Neural cell (in vitro differentiated cells): ENCODE results near the gene C12orf75. TPM values are rescaled to one million over a fixed set of nuclear protein-coding genes. Genes with fewer than 3 reads are reported as not detected.

Experiments used
- H2AFZ ChIP-seq: fragments of 200-600, 300-800 bp; sonication (generic), shearing (Covaris generic); 2 replicates; pipeline ENCODE4 v1.6.0; 2014; ENCODE audit warnings: low read depth, mild to moderate bottlenecking, antibody characterized with exemption, low read length, moderate library complexity
- H3F3A ChIP-seq: fragments of 200-600 bp; shearing (Covaris generic); 2 replicates; pipeline ENCODE4 v1.6.1; 2016; ENCODE audit warnings: mild to moderate bottlenecking, moderate library complexity, mixed read lengths, antibody characterized with exemption, low read length; ENCODE audit not compliant: insufficient read depth, poor library complexity, severe bottlenecking
- H3K27ac ChIP-seq: fragments of 200-600, 300-800 bp; sonication (generic), shearing (Covaris generic); 2 replicates; pipeline ENCODE4 v1.5.1; 2014; ENCODE audit warnings: mild to moderate bottlenecking, low read length, moderate library complexity
- H3K27me3 ChIP-seq: fragments of 300-800, 200-600 bp; sonication (generic), shearing (Covaris generic); 2 replicates; pipeline ENCODE4 v1.6.0; 2014; ENCODE audit warnings: mild to moderate bottlenecking, low read depth, low read length, moderate library complexity; ENCODE audit not compliant: insufficient read depth
- H3K36me3 ChIP-seq: fragments of 300-800, 200-600 bp; sonication (generic), shearing (Covaris generic); 2 replicates; pipeline ENCODE4 v1.5.1; 2014; ENCODE audit warnings: mild to moderate bottlenecking, antibody characterized with exemption, low read length, moderate library complexity; ENCODE audit not compliant: insufficient read depth
- H3K4me2 ChIP-seq: fragments of 300-800, 200-600 bp; sonication (generic), shearing (Covaris generic); 2 replicates; pipeline ENCODE4 v1.6.0; 2014; ENCODE audit warnings: mild to moderate bottlenecking, low read length
- H3K4me3 ChIP-seq: fragments of 300-800, 200-600 bp; sonication (generic), shearing (Covaris generic); 2 replicates; pipeline ENCODE4 v1.5.1; 2014; ENCODE audit warnings: mild to moderate bottlenecking, low read length, moderate library complexity
- H3K79me2 ChIP-seq: fragments of 200-600 bp; shearing (Covaris generic); replicated peaks from 2 replicates; pipeline ENCODE4 v1.6.0; 2014; ENCODE audit warnings: mild to moderate bottlenecking, low read length, moderate library complexity; ENCODE audit not compliant: insufficient read depth
- H3K9ac ChIP-seq: fragments of 300-800, 200-600 bp; sonication (generic), shearing (Covaris generic); 2 replicates; pipeline ENCODE4 v1.6.1; 2016; ENCODE audit warnings: mild to moderate bottlenecking, low read length, mixed read lengths
- H3K9me2 ChIP-seq: fragments of 200-600 bp; shearing (Covaris generic); 2 replicates; pipeline ENCODE4 v1.6.1; 2016; ENCODE audit warnings: mild to moderate bottlenecking, low read length, mixed read lengths; ENCODE audit not compliant: insufficient read depth
- H3K9me3 ChIP-seq: fragments of 200-600, 300-800 bp; sonication (generic), shearing (Covaris generic); 2 replicates; pipeline ENCODE4 v1.6.1; 2016; ENCODE audit warnings: mild to moderate bottlenecking, mixed run types, low read length, moderate library complexity, mixed read lengths
- H4K20me1 ChIP-seq: fragments of 200-600 bp; shearing (Covaris generic); 2 replicates; pipeline ENCODE4 v1.6.1; 2016; ENCODE audit warnings: mild to moderate bottlenecking, mixed run types; ENCODE audit not compliant: insufficient read depth
- EP300 ChIP-seq: fragments of 450-650 bp; conservative IDR thresholded peaks from 2 replicates; pipeline ENCODE4 v1.6.1; 2014; ENCODE audit warnings: antibody characterized with exemption, mild to moderate bottlenecking, moderate library complexity; ENCODE audit not compliant: poor library complexity, severe bottlenecking
- EZH2 ChIP-seq: fragments of 200-600, 300-800 bp; shearing (Covaris generic), sonication (generic); IDR thresholded peaks from 2 replicates; pipeline ENCODE4 v1.6.1; 2014; ENCODE audit warnings: antibody characterized with exemption, low read length, borderline replicate concordance, mild to moderate bottlenecking; ENCODE audit not compliant: insufficient read depth, poor library complexity, severe bottlenecking
- MXI1 ChIP-seq: fragments of 450-650 bp; conservative IDR thresholded peaks from 2 replicates; pipeline ENCODE4 v1.6.1; 2014; ENCODE audit warnings: antibody characterized with exemption, mild to moderate bottlenecking; ENCODE audit not compliant: poor library complexity, severe bottlenecking
- POLR2AphosphoS5 ChIP-seq: IDR thresholded peaks from 2 replicates; pipeline ENCODE4 v1.6.1; 2012
- RAD21 ChIP-seq: fragments of 450-650 bp; conservative IDR thresholded peaks from 2 replicates; pipeline ENCODE4 v1.6.1; 2014; ENCODE audit warnings: antibody characterized with exemption, mild to moderate bottlenecking, moderate library complexity
- SMC3 ChIP-seq: fragments of 450-650 bp; conservative IDR thresholded peaks from 2 replicates; pipeline ENCODE4 v1.6.1; 2014; ENCODE audit warnings: antibody characterized with exemption, mild to moderate bottlenecking, moderate library complexity; ENCODE audit not compliant: poor library complexity
- TAF1 ChIP-seq: IDR thresholded peaks from 2 replicates; pipeline ENCODE4 v1.6.1; 2012; ENCODE audit warnings: low read depth
- polyA plus RNA-seq: library from polyadenylated mRNA; depleted of rRNA; stranded (reverse); fragments of >200 nt; gene quantifications from 2 replicates; pipeline ENCODE4 v1.2.3, GENCODE V29; 2014
- TF ChIP-seq, protein P1 (sequence below): fragments of 450-650 bp; IDR thresholded peaks from 2 replicates; pipeline ENCODE4 v1.5.1; 2014; ENCODE audit warnings: antibody characterized with exemption, mild to moderate bottlenecking, moderate library complexity; ENCODE audit not compliant: poor library complexity, severe bottlenecking
- TF ChIP-seq, protein P2 (sequence below): IDR thresholded peaks from 2 replicates; pipeline ENCODE4 v1.6.1; 2012; ENCODE audit warnings: borderline replicate concordance

C12orf75 gene
- polyA plus RNA-seq, 1 donor from 2014 or later = 25.2 TPM

DNA sequence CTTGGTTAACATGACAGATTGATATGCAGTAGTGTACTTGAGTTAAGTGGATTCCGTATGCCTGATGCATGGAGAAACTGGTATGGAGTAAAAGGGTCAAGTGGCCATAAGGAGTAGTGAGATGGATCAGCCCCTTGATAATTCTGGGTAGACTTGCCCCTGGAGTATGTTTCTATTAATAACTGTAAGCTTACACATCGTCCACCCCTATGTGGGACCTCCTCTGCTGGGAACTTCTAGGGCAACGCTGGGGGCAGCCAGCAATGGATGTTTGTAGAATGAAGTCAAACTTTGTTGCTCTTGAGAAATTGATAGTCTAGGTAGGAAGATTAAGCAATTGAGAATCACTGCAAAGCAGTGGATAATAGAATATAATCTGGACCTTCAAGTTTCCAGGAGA lies 3.5 kb downstream of the C12orf75 start:
- Histone ChIP-seq H3F3A (no peaks in the 10 kb centered on the region), H3K4me2 (no peak overlapping the region), H3K27me3 (no peaks in the 10 kb centered on the region), H3K9ac (no peak overlapping the region), H3K27ac (no peak overlapping the region), H2AFZ (no peak overlapping the region), H3K9me3 (no peaks in the 10 kb centered on the region), H3K79me2 (peaks cover 32% of the 10 kb centered on the region), H3K4me3 (no peak overlapping the region), H3K36me3 (no peaks in the 10 kb centered on the region), H4K20me1 (no peaks in the 10 kb centered on the region), H3K9me2 (no peaks in the 10 kb centered on the region)
- TF ChIP-seq SMC3 = no peak
- no peak for TF ChIP-seq EP300
- TF ChIP-seq, protein P1, sequence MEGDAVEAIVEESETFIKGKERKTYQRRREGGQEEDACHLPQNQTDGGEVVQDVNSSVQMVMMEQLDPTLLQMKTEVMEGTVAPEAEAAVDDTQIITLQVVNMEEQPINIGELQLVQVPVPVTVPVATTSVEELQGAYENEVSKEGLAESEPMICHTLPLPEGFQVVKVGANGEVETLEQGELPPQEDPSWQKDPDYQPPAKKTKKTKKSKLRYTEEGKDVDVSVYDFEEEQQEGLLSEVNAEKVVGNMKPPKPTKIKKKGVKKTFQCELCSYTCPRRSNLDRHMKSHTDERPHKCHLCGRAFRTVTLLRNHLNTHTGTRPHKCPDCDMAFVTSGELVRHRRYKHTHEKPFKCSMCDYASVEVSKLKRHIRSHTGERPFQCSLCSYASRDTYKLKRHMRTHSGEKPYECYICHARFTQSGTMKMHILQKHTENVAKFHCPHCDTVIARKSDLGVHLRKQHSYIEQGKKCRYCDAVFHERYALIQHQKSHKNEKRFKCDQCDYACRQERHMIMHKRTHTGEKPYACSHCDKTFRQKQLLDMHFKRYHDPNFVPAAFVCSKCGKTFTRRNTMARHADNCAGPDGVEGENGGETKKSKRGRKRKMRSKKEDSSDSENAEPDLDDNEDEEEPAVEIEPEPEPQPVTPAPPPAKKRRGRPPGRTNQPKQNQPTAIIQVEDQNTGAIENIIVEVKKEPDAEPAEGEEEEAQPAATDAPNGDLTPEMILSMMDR = no peak

DNA sequence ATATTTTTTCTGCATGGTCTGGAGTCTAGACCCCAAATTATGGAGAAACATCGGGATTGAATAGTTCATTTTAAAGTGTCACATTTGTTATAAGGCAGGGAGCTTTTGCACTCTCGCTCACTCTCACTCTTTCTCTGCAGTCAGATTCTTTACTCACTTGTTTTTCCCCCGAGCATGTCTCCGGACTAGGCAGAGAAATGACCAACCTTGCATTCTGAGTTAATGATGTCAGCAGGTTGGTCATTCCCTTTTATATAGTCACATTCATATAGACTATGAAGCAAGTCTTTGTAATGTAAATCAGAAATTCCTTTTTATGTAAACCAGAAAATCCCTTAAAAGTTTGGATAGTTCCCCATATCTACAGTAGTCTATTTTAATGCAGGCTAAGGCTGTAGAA lies 4.1 kb downstream of the C12orf75 start:
- Histone ChIP-seq H3K9ac (no peak overlapping the region), H3K27me3 (no peaks in the 10 kb centered on the region), H2AFZ (no peak overlapping the region), H3K79me2 (peaks cover 32% of the 10 kb centered on the region), H3K27ac (no peak overlapping the region), H3F3A (no peaks in the 10 kb centered on the region), H3K9me3 (no peaks in the 10 kb centered on the region), H4K20me1 (no peaks in the 10 kb centered on the region), H3K4me2 (no peak overlapping the region), H3K36me3 (no peaks in the 10 kb centered on the region), H3K9me2 (no peaks in the 10 kb centered on the region), H3K4me3 (no peak overlapping the region)
- no peak for TF ChIP-seq MXI1
- no peak for TF ChIP-seq EP300
- TF ChIP-seq, protein P2, sequence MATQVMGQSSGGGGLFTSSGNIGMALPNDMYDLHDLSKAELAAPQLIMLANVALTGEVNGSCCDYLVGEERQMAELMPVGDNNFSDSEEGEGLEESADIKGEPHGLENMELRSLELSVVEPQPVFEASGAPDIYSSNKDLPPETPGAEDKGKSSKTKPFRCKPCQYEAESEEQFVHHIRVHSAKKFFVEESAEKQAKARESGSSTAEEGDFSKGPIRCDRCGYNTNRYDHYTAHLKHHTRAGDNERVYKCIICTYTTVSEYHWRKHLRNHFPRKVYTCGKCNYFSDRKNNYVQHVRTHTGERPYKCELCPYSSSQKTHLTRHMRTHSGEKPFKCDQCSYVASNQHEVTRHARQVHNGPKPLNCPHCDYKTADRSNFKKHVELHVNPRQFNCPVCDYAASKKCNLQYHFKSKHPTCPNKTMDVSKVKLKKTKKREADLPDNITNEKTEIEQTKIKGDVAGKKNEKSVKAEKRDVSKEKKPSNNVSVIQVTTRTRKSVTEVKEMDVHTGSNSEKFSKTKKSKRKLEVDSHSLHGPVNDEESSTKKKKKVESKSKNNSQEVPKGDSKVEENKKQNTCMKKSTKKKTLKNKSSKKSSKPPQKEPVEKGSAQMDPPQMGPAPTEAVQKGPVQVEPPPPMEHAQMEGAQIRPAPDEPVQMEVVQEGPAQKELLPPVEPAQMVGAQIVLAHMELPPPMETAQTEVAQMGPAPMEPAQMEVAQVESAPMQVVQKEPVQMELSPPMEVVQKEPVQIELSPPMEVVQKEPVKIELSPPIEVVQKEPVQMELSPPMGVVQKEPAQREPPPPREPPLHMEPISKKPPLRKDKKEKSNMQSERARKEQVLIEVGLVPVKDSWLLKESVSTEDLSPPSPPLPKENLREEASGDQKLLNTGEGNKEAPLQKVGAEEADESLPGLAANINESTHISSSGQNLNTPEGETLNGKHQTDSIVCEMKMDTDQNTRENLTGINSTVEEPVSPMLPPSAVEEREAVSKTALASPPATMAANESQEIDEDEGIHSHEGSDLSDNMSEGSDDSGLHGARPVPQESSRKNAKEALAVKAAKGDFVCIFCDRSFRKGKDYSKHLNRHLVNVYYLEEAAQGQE = no peak
- TF ChIP-seq SMC3 = no peak
- no peak for TF ChIP-seq POLR2AphosphoS5
- TF ChIP-seq EZH2 = no peak
- TF ChIP-seq TAF1 = no peak
- no peak for TF ChIP-seq RAD21
- TF ChIP-seq, protein P1 = no peak
